Mucosa of descending colon (tissue), 3 donors: Measurements from ENCODE around the gene AGPAT2. TPM values are rescaled to one million over a fixed set of nuclear protein-coding genes. Genes with fewer than 3 reads are reported as not detected.

Experiments used
- ATAC-seq: fragments of 200-7000 bp; cut with Tn5 transposase; one replicate; pipeline ENCODE4 v1.9.1; 2020; ENCODE audit warnings: mild to moderate bottlenecking, moderate library complexity
- DNase-seq, 3 donors: peaks; one replicate each; pipeline ENCODE4 v3.0.0-alpha.2; 2020
- H3K36me3 ChIP-seq: fragments of 200-600 bp; one replicate; pipeline ENCODE4 v1.8.0; 2021; ENCODE audit warnings: low read depth, mild to moderate bottlenecking
- H3K4me1 ChIP-seq: fragments of 200-600 bp; one replicate; pipeline ENCODE4 v1.8.0; 2021; ENCODE audit warnings: low read depth, mild to moderate bottlenecking
- H3K4me3 ChIP-seq: fragments of 200-600 bp; one replicate; pipeline ENCODE4 v1.8.0; 2021; ENCODE audit warnings: mild to moderate bottlenecking
- H3K9me3 ChIP-seq: fragments of 200-600 bp; one replicate; pipeline ENCODE4 v1.8.0; 2021; ENCODE audit warnings: mild to moderate bottlenecking
- CTCF ChIP-seq: fragments of 200-600 bp; IDR thresholded peaks from one replicate; pipeline ENCODE4 v1.8.0; 2022; ENCODE audit warnings: antibody characterized with exemption, mild to moderate bottlenecking
- intact Hi-C, 2 donors: fragments of 100-400 bp; cut with DNase I in 1 of 2; cut with micrococcal nuclease in 1 of 2; formaldehyde crosslinking; loops; one replicate each; pipeline versions ENCODE4 v1.11.0 to v1.11.1; 2022; cut with DNase I, micrococcal nuclease
- total RNA-seq, 3 donors: library from RNA; stranded (reverse); fragmentation: NEBNext Ultra II Directional in 2 of 3; extraction: Animal tissue kit (Norgen Biotek cat#: 25700) in 2 of 3; gene quantifications; one replicate each; pipeline versions ENCODE4 v1.2.1 to v1.2.4, GENCODE V29; 2021 to 2023
- donor health status: DM: no; HTN: no; CAD: no; lungs with moderate emphysema.
- donor health status: DM: no; HTN: no; CAD: no.
- donor health status: DM: no; HTN: yes; CAD: no.

The AGPAT2 gene
- total RNA-seq, 3 donors from 2014 or later = 113 to 296 (median 152) TPM

GRCh38 chr9:136648751-136649150 is 38.5 kb downstream of the AGPAT2 start:
- intact Hi-C loops = no loop called here
- peaks cover 11% of the 10 kb centered on the region for H3K4me1 ChIP-seq
- no peak for ATAC-seq
- TF ChIP-seq CTCF = no peak
- peak in 2 of 3 donors; percentile 34 to 55 for DNase-seq
- H3K9me3 ChIP-seq = no peaks in the 10 kb centered on the region
- H3K4me3 ChIP-seq = no peak overlapping the region
- H3K36me3 ChIP-seq = no peaks in the 10 kb centered on the region

- Histone ChIP-seq H3K36me3 (no peaks in the 10 kb centered on the region), H3K9me3 (no peaks in the 10 kb centered on the region), H3K4me1 (peaks cover 11% of the 10 kb centered on the region), H3K4me3 (no peak overlapping the region)
- ATAC-seq = no peak
- TF ChIP-seq CTCF = no peak
- DNase-seq = peak in 1 of 3 donors; percentile 30
- intact Hi-C loops = no loop called here
Observed at GRCh38 chr9:136646827-136647711, 40.2 kb downstream of the AGPAT2 start.

GRCh38 chr9:136645903-136646754 is 41.1 kb downstream of the AGPAT2 start:
- Histone ChIP-seq H3K4me1 (peaks cover 11% of the 10 kb centered on the region), H3K36me3 (no peaks in the 10 kb centered on the region), H3K4me3 (no peak overlapping the region), H3K9me3 (no peaks in the 10 kb centered on the region)
- TF ChIP-seq CTCF = no peak
- intact Hi-C loops = no loop called here
- ATAC-seq (peak; percentile 39), DNase-seq (peak in 2 of 3 donors; percentile 57 to 66)

GRCh38 chr9:136645352-136645902 is 41.8 kb downstream of the AGPAT2 start:
- DNase-seq (peak in 1 of 3 donors; percentile 30), ATAC-seq (no peak)
- Histone ChIP-seq H3K9me3 (no peaks in the 10 kb centered on the region), H3K36me3 (no peaks in the 10 kb centered on the region), H3K4me1 (peaks cover 11% of the 10 kb centered on the region), H3K4me3 (no peak overlapping the region)
- TF ChIP-seq CTCF = no peak
- intact Hi-C loops = no loop called here

- ATAC-seq (peak; percentile 97), DNase-seq (peak; percentile 46 to 90 (median 79))
- H3K36me3 ChIP-seq = no peaks in the 10 kb centered on the region
- H3K9me3 ChIP-seq = no peaks in the 10 kb centered on the region
- H3K4me1 ChIP-seq = peaks cover 11% of the 10 kb centered on the region
- no peak overlapping the region for H3K4me3 ChIP-seq
- TF ChIP-seq CTCF = peak; percentile 96
- intact Hi-C loops = no loop called here
Observed at GRCh38 chr9:136644593-136645351, 42.5 kb downstream of the AGPAT2 start.
